Heart right ventricle (tissue), 16 donors: ENCODE results near the gene NEDD4L. TPM values are rescaled to one million over a fixed set of nuclear protein-coding genes. Genes with fewer than 3 reads are reported as not detected.

Experiments used
- ATAC-seq, 8 donors: fragments of 200-7000 bp; cut with Tn5 transposase; one replicate each; pipeline ENCODE4 v1.9.1; 2020; ENCODE audit warnings: mild to moderate bottlenecking in 8 of 8, moderate library complexity in 8 of 8, moderate number of reproducible peaks in 1 of 8
- DNase-seq, 2 donors: peaks; one replicate each; pipeline ENCODE4 v3.0.0-alpha.2; 2020
- H3K27ac ChIP-seq, 10 donors: fragments of 200-600 bp; sonication (generic) in 2 of 10; one replicate each; pipeline versions ENCODE4 v1.5.0 to v1.8.0; 2020 to 2022; ENCODE audit warnings: mild to moderate bottlenecking in 3 of 10
- H3K27me3 ChIP-seq, 7 donors: fragments of 200-600 bp; one replicate each; pipeline ENCODE4 v1.8.0; 2021 to 2022; ENCODE audit warnings: mild to moderate bottlenecking in 2 of 7
- H3K36me3 ChIP-seq, 9 donors: fragments of 200-600 bp; sonication (generic) in 1 of 9; one replicate each; pipeline versions ENCODE4 v1.5.0 to v1.8.0; 2020 to 2022; ENCODE audit warnings: mild to moderate bottlenecking in 2 of 9
- H3K4me1 ChIP-seq, 9 donors: fragments of 200-600 bp; sonication (generic) in 1 of 9; one replicate each; pipeline versions ENCODE4 v1.5.0 to v1.8.0; 2020 to 2022; ENCODE audit warnings: mild to moderate bottlenecking in 4 of 9
- H3K4me3 ChIP-seq, 10 donors: fragments of 200-600 bp; sonication (generic) in 2 of 10; one replicate each; pipeline versions ENCODE4 v1.5.0 to v1.8.0; 2020 to 2022; ENCODE audit warnings: mild to moderate bottlenecking in 7 of 10, moderate library complexity in 2 of 10
- H3K9me3 ChIP-seq, 11 donors: fragments of 200-600 bp in 10 of 11; sonication (generic) in 2 of 11; one replicate each; pipeline versions ENCODE4 v1.5.0 to v1.8.0; 2013 to 2022; ENCODE audit warnings: mild to moderate bottlenecking in 2 of 11, control low read depth in 1 of 11, moderate library complexity in 1 of 11
- WGBS, 2 donors: extraction: QIAGEN DNeasy Blood & Tissue Kit; methylation state at CpG; one replicate each; pipeline ENCODE4 v1.1.7; 2013; ENCODE audit warnings: inconsistent platforms in 1 of 2; 5-methylcytosine and 5-hydroxymethylcytosine counted together
- intact Hi-C, 10 donors: fragments of 100-400 bp; cut with DNase I; formaldehyde crosslinking; loops; one replicate each; pipeline versions ENCODE4 v1.11.1 to v1.14.2; 2022
- polyA plus RNA-seq, 2 donors: library from polyadenylated mRNA; stranded (reverse); fragments of 200-250 nt; gene quantifications; one replicate each; pipeline ENCODE4 v1.2.3, GENCODE V29; 2013
- total RNA-seq, 10 donors: library from RNA; stranded (reverse); fragmentation: NEBNext Ultra II Directional in 3 of 10; extraction: Animal tissue kit (Norgen Biotek cat#: 25700) in 3 of 10; gene quantifications; one replicate each; pipeline versions ENCODE4 v1.2.1 to v1.2.4, GENCODE V29; 2021 to 2023
- TF ChIP-seq, protein P1 (sequence below), 9 donors: fragments of 200-600 bp; sonication (generic) in 2 of 9; IDR thresholded peaks; one replicate each; pipeline versions ENCODE4 v1.5.0 to v1.8.0; 2021 to 2022; ENCODE audit warnings: antibody characterized with exemption in 9 of 9, mild to moderate bottlenecking in 5 of 9, moderate library complexity in 1 of 9
- donor health status: Arrhythmogenic right ventricular cardiomyopathy.
- donor health status: ischemic (EF 13 %, LVEDD 7.1; RV severe dilation, severe dysfunction).
- donor health status: healthy with polysubstance abuse.
- donor health status: DM: no; HTN: yes; CAD: no.
- donor health status: DM: no; HTN: no; CAD: no.
- donor health status: ischemic (EF 25% LVEDD 6.9; RV normal size, moderate dysfunction).
- donor health status: ischemic (EF 25% LVEDD 5.7; RV mildly dilated, moderate dysfunction).
- donor health status: healthy.
- donor health status: DM: yes; HTN: yes; CAD: no.
- donor health status: Ischemic cardiomyopathy.
- donor health status: ischemic (EF 35%, LVEDD 5.7; RV mildly dilated, moderate dysfunction).
- donor health status: nonischemic (EF 11% LVEDD 7.7; RV severe dilation, severe dysfunction).
- donor health status: DM: yes; HTN: yes; CAD: no.
- donor health status: PGD.
- donor health status: ischemic (EF 29% LVEDD 5.4; RV normal size, mild dysfunction).
- donor health status: nonischemic (EF 23%, LVEDD 6.1; RV moderate dilation, normal function).

The NEDD4L gene
- total and polyA plus RNA-seq, 12 donors = 9.6 to 67.1 (median 49.4) TPM

DNA sequence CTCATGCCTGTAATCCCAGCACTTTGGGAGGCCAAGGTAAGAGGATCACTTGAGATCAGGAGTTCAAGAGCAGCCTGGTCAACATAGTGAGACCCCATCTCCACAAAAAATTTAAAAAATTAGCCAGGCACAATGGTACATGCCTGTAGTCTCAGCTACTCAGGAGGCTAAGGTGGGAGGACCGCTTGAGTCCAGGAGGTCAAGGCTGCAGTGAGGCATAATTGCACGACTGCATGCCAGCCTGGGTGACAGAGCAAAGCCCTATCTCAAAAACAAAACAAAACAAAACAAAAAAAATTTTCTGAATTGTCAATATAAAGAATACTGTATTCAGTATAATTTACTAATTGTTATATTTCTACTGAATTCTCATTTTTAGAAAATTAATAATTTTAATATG, 20.9 kb upstream of the NEDD4L start:
- H3K27me3 ChIP-seq = no peaks in the 10 kb centered on the region
- ATAC-seq = no peak
- no peaks in the 10 kb centered on the region for H3K36me3 ChIP-seq
- DNase-seq = no peak
- no peaks in the 10 kb centered on the region for H3K4me1 ChIP-seq
- no peak overlapping the region for H3K27ac ChIP-seq
- intact Hi-C loops = loop anchor here in 2 of 10 donors (10.0 kb wide), 2 partner anchors 62 to 138 kb away; no protein-coding TSS in a partner anchor
- TF ChIP-seq, protein P1, sequence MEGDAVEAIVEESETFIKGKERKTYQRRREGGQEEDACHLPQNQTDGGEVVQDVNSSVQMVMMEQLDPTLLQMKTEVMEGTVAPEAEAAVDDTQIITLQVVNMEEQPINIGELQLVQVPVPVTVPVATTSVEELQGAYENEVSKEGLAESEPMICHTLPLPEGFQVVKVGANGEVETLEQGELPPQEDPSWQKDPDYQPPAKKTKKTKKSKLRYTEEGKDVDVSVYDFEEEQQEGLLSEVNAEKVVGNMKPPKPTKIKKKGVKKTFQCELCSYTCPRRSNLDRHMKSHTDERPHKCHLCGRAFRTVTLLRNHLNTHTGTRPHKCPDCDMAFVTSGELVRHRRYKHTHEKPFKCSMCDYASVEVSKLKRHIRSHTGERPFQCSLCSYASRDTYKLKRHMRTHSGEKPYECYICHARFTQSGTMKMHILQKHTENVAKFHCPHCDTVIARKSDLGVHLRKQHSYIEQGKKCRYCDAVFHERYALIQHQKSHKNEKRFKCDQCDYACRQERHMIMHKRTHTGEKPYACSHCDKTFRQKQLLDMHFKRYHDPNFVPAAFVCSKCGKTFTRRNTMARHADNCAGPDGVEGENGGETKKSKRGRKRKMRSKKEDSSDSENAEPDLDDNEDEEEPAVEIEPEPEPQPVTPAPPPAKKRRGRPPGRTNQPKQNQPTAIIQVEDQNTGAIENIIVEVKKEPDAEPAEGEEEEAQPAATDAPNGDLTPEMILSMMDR (IDR thresholded peaks at IDR 0.05) = no peak
- no peaks in the 10 kb centered on the region for H3K9me3 ChIP-seq
- WGBS, 2 donors = 96 to 100% methylated on average over 2 of the region's 2 CpGs
- no peak overlapping the region for H3K4me3 ChIP-seq

DNA sequence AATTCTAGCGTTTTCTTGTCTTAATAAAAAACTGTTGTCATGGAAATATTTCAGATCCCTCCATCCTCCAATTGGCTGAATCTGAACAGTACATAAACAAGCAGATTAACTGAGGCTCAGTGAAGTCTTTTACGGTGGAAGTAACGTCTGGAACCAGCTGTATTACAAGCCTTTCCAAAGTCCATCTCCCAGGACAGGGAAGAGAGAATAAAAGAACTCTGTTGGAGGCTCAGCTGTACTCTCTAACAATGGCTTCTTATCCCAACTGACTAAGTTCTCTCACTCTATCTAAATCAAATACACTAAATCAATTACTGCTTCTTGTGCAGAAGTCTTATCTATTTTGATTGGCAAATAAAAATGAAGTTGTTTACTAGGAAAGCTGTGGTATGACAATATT, 19.9 kb upstream of the NEDD4L start:
- ATAC-seq = no peak
- TF ChIP-seq, protein P1 (IDR thresholded peaks at IDR 0.05) = no peak
- H3K4me3 ChIP-seq = no peak overlapping the region
- WGBS, 2 donors = 51 to 57% methylated on average over 3 of the region's 3 CpGs
- no peaks in the 10 kb centered on the region for H3K9me3 ChIP-seq
- no peak overlapping the region for H3K27ac ChIP-seq
- peaks cover 0 to 8% (median 0%) of the 10 kb centered on the region in 7 donors for H3K27me3 ChIP-seq
- no peak for DNase-seq
- H3K36me3 ChIP-seq = no peaks in the 10 kb centered on the region
- H3K4me1 ChIP-seq = no peaks in the 10 kb centered on the region
- intact Hi-C loops = loop anchor here in 2 of 10 donors (10.0 kb wide), 2 partner anchors 61 to 139 kb away; no protein-coding TSS in a partner anchor

DNA sequence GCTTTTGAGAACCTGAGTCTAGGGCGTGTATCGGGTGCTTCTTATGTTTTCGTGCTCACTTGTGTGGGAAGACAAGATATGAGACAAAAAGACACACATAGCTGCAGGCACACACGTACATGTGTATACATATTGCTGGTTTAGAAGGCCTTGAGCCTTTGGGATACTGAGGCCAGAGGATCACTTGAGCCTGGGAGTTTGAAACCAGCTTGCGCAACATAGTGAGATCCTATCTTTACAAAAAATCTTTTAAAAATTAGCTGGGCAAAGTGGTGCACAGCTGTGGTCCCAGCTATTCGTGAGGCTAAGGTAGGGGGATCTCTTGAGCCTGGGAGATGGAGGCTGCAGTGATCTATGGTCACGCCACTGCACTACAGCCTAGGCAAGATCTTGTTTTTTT, 18.8 kb upstream of the NEDD4L start:
- DNase-seq (no peak), ATAC-seq (no peak)
- H3K27ac ChIP-seq = no peak overlapping the region
- WGBS, 2 donors = 95 to 97% methylated on average over 7 of the region's 7 CpGs
- peaks cover 0 to 11% (median 0%) of the 10 kb centered on the region in 7 donors for H3K27me3 ChIP-seq
- H3K9me3 ChIP-seq = no peaks in the 10 kb centered on the region
- TF ChIP-seq, protein P1 (IDR thresholded peaks at IDR 0.05) = no peak
- H3K4me1 ChIP-seq = no peaks in the 10 kb centered on the region
- no peak overlapping the region for H3K4me3 ChIP-seq
- H3K36me3 ChIP-seq = no peaks in the 10 kb centered on the region
- intact Hi-C loops = loop anchor here in 2 of 10 donors (10.0 kb wide), 2 partner anchors 60 to 140 kb away; no protein-coding TSS in a partner anchor

DNA sequence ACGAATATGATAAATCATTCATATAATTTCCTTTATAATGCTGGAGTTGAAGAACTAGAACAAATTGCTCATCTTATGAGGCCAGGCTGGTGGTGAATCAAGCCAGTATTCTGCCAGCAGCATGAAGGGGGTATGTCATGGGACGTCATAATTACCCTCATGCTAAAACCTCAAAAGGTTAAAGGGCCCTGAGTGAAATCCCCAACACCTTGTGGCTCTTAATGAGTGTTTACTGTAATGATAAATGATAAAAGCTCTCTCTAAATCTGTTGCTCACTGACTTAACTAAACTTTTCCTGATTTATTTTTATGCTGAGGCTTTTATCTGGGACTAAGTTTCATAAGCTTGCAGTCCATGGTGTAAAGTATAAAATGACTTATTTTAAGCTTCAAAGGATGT, 18.3 kb upstream of the NEDD4L start:
- Histone ChIP-seq H3K36me3 (no peaks in the 10 kb centered on the region), H3K27ac (no peak overlapping the region), H3K27me3 (peaks cover 0 to 12% (median 0%) of the 10 kb centered on the region in 7 donors), H3K4me1 (no peaks in the 10 kb centered on the region), H3K9me3 (no peaks in the 10 kb centered on the region), H3K4me3 (no peak overlapping the region)
- intact Hi-C loops = loop anchor here in 2 of 10 donors (10.0 kb wide), 2 partner anchors 59 to 141 kb away; no protein-coding TSS in a partner anchor
- no peak for ATAC-seq
- DNase-seq = no peak
- 86 to 87% methylated on average over 2 of the region's 2 CpGs for WGBS, 2 donors
- TF ChIP-seq, protein P1 (IDR thresholded peaks at IDR 0.05) = no peak
